ENCODE measurements around the gene MX1.

Gene MX1

DNA sequence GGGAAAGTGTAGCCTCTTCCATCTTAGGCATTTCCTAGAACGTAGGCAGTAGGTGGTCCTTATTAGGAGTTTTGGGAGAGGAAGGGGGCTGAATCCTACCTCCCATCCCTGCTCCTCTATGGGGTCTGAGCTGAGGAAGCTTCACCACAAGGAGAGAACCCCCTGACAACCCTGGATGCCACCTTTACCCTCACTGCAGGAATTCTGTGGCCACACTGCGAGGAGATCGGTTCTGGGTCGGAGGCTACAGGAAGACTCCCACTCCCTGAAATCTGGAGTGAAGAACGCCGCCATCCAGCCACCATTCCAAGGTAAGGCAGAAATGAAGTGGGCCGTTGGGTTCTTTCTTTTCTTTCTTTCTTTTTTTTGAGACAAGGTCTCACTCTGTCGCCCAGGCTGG, 1.5 kb downstream of the MX1 start:
- DNase-seq (ENCODE audit: insufficient read length, low spot score) = no peak
- FAIRE-seq = no peak
- TF ChIP-seq, protein P1, sequence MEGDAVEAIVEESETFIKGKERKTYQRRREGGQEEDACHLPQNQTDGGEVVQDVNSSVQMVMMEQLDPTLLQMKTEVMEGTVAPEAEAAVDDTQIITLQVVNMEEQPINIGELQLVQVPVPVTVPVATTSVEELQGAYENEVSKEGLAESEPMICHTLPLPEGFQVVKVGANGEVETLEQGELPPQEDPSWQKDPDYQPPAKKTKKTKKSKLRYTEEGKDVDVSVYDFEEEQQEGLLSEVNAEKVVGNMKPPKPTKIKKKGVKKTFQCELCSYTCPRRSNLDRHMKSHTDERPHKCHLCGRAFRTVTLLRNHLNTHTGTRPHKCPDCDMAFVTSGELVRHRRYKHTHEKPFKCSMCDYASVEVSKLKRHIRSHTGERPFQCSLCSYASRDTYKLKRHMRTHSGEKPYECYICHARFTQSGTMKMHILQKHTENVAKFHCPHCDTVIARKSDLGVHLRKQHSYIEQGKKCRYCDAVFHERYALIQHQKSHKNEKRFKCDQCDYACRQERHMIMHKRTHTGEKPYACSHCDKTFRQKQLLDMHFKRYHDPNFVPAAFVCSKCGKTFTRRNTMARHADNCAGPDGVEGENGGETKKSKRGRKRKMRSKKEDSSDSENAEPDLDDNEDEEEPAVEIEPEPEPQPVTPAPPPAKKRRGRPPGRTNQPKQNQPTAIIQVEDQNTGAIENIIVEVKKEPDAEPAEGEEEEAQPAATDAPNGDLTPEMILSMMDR (IDR thresholded peaks at IDR 0.05; ENCODE audit: insufficient read depth, missing control alignments) = no peak

DNA sequence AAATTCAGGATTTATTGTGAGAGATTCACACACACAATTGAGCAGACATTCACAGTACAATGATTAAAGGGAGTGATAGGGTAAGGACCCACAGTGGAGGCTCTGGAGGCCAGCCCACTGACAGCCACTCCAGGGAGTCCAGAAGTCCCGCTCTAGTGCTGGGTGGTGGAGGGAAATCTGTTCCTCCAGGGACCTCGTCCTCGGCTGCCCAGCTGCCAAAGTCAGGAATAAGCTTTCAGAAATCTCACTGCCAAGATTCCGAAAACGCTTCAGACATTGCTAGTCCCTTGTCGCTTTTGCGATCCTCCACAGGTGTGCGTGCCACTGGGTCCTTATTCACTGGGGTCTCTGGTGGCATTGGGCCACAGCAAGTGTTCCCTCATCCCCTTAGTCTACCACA, 2.3 kb downstream of the MX1 start:
- FAIRE-seq (no peak), DNase-seq (ENCODE audit: insufficient read length, low spot score) (no peak)
- TF ChIP-seq, protein P1 (IDR thresholded peaks at IDR 0.05; ENCODE audit: insufficient read depth, missing control alignments) = no peak

DNA sequence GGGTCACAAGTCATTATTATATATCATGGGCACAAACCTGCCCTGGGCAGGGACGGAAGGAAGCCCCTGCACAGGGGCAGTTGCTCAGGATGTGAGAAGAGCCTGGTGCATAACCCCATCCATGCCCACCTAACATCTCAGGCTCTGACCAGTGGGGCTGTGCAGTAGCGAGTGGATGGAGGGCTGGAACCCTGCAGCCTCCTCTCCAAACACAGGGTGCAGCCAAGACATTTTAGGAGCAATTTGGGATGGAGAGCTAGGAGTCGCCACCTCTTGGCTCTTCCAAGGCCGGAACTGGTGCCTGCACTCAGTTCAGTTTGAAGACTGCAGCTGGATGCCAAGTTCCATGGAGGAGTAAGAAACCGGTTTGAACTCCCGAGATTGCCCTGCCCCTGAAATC, 2.8 kb downstream of the MX1 start:
- TF ChIP-seq, protein P1 (IDR thresholded peaks at IDR 0.05; ENCODE audit: insufficient read depth, missing control alignments) = no peak
- no peak for DNase-seq (ENCODE audit: insufficient read length, low spot score)
- no peak for FAIRE-seq

DNA sequence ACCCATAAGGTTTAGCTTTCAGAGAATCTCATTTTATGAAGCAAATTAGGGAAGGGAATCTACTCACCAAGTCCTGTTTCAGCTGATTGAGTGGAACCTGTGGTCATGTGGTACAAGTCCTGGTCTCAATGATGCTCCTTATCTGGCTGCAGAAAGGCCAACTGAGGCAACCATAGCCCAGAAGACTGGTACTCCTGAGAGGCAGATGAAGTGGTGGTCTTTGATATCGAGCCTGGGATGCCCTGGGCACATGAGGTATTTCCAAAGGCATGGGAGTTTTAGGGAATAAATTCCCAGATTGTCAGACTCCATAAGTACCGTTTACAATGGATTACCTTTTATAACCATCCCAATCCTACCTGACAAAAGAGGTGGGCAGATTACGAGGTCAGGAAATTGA, 3.3 kb downstream of the MX1 start:
- DNase-seq (ENCODE audit: insufficient read length, low spot score) (no peak), FAIRE-seq (no peak)
- TF ChIP-seq, protein P1 (IDR thresholded peaks at IDR 0.05; ENCODE audit: insufficient read depth, missing control alignments) = no peak

DNA sequence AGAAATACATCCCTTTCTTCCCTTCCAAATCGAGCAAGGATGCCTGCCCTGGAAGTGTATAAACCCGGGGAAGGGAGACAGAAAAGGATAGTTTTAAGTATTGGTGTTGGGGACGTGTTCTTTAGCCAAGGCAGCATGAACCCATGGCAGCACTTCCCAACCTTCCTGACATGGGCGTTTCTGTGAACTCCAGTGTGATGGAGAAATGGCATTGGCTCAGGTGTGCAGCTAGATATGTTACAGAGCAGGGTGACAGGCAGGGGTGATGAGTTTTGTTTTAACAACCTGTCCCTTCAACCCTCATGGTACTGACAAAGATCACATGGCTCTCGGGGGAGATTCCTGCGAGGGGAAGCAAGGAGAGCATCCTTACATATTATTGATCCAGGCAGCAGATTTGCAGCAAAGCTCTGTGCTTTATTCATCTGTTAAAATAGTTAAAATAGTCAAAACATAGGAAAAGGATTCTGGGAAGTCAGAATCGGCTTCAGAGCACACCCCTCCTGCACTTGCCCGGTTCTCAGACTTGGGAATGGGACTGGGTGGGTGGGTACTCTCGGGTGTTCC, 4.0 kb downstream of the MX1 start:
- no peak for FAIRE-seq
- TF ChIP-seq, protein P1 (IDR thresholded peaks at IDR 0.05; ENCODE audit: insufficient read depth, missing control alignments) = no peak

DNA sequence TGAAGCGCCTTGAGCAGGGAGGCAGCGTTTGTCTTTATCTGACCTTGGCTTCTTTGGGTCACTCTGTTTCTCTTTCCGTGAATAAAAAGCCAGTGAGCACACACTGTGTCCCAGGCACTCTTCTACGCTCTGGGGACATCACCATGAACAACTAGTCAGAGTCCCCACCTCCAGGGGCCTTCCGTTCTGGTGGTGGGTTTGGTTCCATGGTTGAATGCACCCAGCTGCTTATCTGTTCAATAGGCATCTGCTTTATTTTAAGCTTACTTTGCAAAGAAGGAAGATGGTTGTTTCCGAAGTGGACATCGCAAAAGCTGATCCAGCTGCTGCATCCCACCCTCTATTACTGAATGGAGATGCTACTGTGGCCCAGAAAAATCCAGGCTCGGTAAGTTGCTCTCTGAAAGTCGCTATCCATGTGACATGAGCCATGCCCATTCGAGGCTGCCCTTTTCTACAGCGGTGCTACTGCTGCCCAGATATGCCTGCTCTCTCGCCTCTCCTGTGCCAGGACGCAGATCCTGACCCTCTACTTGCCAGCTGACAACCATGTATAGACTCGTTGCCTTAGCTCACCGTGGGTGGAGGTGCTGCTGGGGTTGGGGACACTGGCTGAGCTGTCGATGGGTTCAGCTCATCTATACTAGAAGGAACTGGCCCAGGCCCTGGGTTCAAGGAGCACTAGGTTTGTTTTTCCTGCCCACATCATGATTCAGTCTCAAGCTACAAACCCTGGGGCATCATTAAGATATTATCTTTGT, 5.9 kb downstream of the MX1 start:
- TF ChIP-seq, protein P1 (IDR thresholded peaks at IDR 0.05; ENCODE audit: insufficient read depth, missing control alignments) = no peak
- FAIRE-seq (no peak), DNase-seq (ENCODE audit: insufficient read length, low spot score) (no peak)

More for the DNA sequence above, 4.0 kb downstream of the MX1 start:
- no peak for DNase-seq (ENCODE audit: insufficient read length, low spot score)
